Upper lobe of right lung (tissue), 1 donor: ENCODE data around the gene ERAP2. TPM values are rescaled to one million over a fixed set of nuclear protein-coding genes. Genes with fewer than 3 reads are reported as not detected.
A peak's percentile ranks its signal among the peaks of the same experiment; 100 is the strongest.

ENCODE experiments used
- ATAC-seq: fragments of 200-7000 bp; cut with Tn5 transposase; one replicate; pipeline ENCODE4 v1.9.1; 2020; ENCODE audit warnings: mild to moderate bottlenecking, moderate library complexity
- DNase-seq: peaks from one replicate; pipeline ENCODE4 v3.0.0-alpha.2; 2020
- H3K27ac ChIP-seq: fragments of 200-600 bp; one replicate; pipeline ENCODE4 v1.8.0; 2022
- H3K27me3 ChIP-seq: fragments of 200-600 bp; one replicate; pipeline ENCODE4 v1.8.0; 2022; ENCODE audit warnings: mild to moderate bottlenecking
- H3K36me3 ChIP-seq: fragments of 200-600 bp; one replicate; pipeline ENCODE4 v1.8.0; 2022
- H3K4me1 ChIP-seq: fragments of 200-600 bp; one replicate; pipeline ENCODE4 v1.8.0; 2022
- H3K4me3 ChIP-seq: fragments of 200-600 bp; one replicate; pipeline ENCODE4 v1.8.0; 2022; ENCODE audit warnings: mild to moderate bottlenecking
- H3K9me3 ChIP-seq: fragments of 200-600 bp; one replicate; pipeline ENCODE4 v1.8.0; 2022
- CTCF ChIP-seq: fragments of 200-600 bp; IDR thresholded peaks from one replicate; pipeline ENCODE4 v1.8.0; 2022; ENCODE audit warnings: antibody characterized with exemption
- intact Hi-C: fragments of 100-400 bp; cut with DNase I; formaldehyde crosslinking; loops from one replicate; pipeline ENCODE4 v1.11.0; 2022
- long read RNA-seq: library from polyadenylated mRNA; unstranded; transcript quantifications from one replicate; pipeline ENCODE4 v2.0.0, GENCODE V29; 2021
- total RNA-seq: library from RNA; stranded (reverse); fragmentation: NEBNext Ultra II Directional; extraction: Animal tissue kit (Norgen Biotek cat#: 25700); gene quantifications from one replicate; pipeline ENCODE4 v1.2.1, GENCODE V29; 2021
- donor health status: DM: no; HTN: yes; CAD: no; lungs with severe emphysema.

ERAP2 gene
- 26.9 TPM for total RNA-seq
- long read RNA-seq, full-length matches to known transcripts: 23 of 45 reads
- long read RNA-seq, partial matches to known transcripts: 17 of 45 reads
- long read RNA-seq, other reads (novel, unspliced or antisense): 5 of 45 reads

- DNase-seq (no peak), ATAC-seq (peak; percentile 63)
- peak within 1 kb of the TSS; percentile 64 for H3K4me3 ChIP-seq
- H3K27me3 ChIP-seq: no peaks in the 10 kb centered on the region
- TF ChIP-seq CTCF: no peak
- H3K9me3 ChIP-seq: no peaks in the 10 kb centered on the region
- peaks cover 40% of the 10 kb centered on the region for H3K4me1 ChIP-seq
- intact Hi-C loops: no loop called here
- H3K36me3 ChIP-seq: no peaks in the 10 kb centered on the region
- H3K27ac ChIP-seq: peak within 1 kb of the TSS; percentile 85
These were observed at the start of gene ERAP2 for GRCh38 chr5:96876292-96876850. TSS of gene ERAP2 (plus strand) at chr5:96876500. CDS start at chr5:96879686, 3,186 bp downstream.

- DNase-seq: no peak
- no peak for ATAC-seq
- intact Hi-C loops: no loop called here
- Histone ChIP-seq H3K4me1 (no peaks in the 10 kb centered on the region), H3K36me3 (no peaks in the 10 kb centered on the region), H3K27me3 (peaks cover 4% of the 10 kb centered on the region), H3K27ac (no peak overlapping the region), H3K9me3 (no peaks in the 10 kb centered on the region), H3K4me3 (no peak overlapping the region)
- TF ChIP-seq CTCF: no peak
These were observed 47.0 kb upstream of the ERAP2 start for GRCh38 chr5:96829297-96829696.

- ATAC-seq (no peak), DNase-seq (no peak)
- intact Hi-C loops: no loop called here
- no peaks in the 10 kb centered on the region for H3K27me3 ChIP-seq
- no peak for TF ChIP-seq CTCF
- H3K36me3 ChIP-seq: no peaks in the 10 kb centered on the region
- H3K9me3 ChIP-seq: no peaks in the 10 kb centered on the region
- no peak overlapping the region for H3K4me3 ChIP-seq
- H3K27ac ChIP-seq: no peak overlapping the region
- H3K4me1 ChIP-seq: no peaks in the 10 kb centered on the region
These were observed 42.3 kb upstream of the ERAP2 start for GRCh38 chr5:96834016-96834415.

- ATAC-seq (no peak), DNase-seq (no peak)
- Histone ChIP-seq H3K27me3 (no peaks in the 10 kb centered on the region), H3K4me1 (no peaks in the 10 kb centered on the region), H3K9me3 (no peaks in the 10 kb centered on the region), H3K4me3 (no peak overlapping the region), H3K36me3 (no peaks in the 10 kb centered on the region), H3K27ac (no peak overlapping the region)
- no peak for TF ChIP-seq CTCF
- intact Hi-C loops: no loop called here
These were observed 40.5 kb upstream of the ERAP2 start for GRCh38 chr5:96835791-96836191.

- Histone ChIP-seq H3K27ac (no peak overlapping the region), H3K27me3 (no peaks in the 10 kb centered on the region), H3K9me3 (no peaks in the 10 kb centered on the region), H3K4me1 (no peaks in the 10 kb centered on the region), H3K36me3 (no peaks in the 10 kb centered on the region), H3K4me3 (no peak overlapping the region)
- ATAC-seq (no peak), DNase-seq (no peak)
- no peak for TF ChIP-seq CTCF
- intact Hi-C loops: no loop called here
These were observed 39.5 kb upstream of the ERAP2 start for GRCh38 chr5:96836817-96837216.

GRCh38 chr5:96837303-96837702, 39.0 kb upstream of the ERAP2 start:
- Histone ChIP-seq H3K4me3 (no peak overlapping the region), H3K27me3 (no peaks in the 10 kb centered on the region), H3K36me3 (no peaks in the 10 kb centered on the region), H3K9me3 (no peaks in the 10 kb centered on the region), H3K4me1 (no peaks in the 10 kb centered on the region), H3K27ac (no peak overlapping the region)
- DNase-seq (no peak), ATAC-seq (no peak)
- intact Hi-C loops: no loop called here
- TF ChIP-seq CTCF: no peak
